ENCODE measurements around the gene NRL. TPM values are rescaled to one million over a fixed set of nuclear protein-coding genes. Genes with fewer than 3 reads are reported as not detected.

Gene NRL
- polyA plus RNA-seq, 2 donors, result 0.86 to 1.4 TPM

- WGBS, 2 donors, result 7 to 10% methylated on average over 9 of the region's 9 CpGs
- Histone ChIP-seq H3K27ac (ENCODE audit: low read depth in 2 of 2, low read length in 1 of 2) (peak overlapping the region; percentile 92 to 97), H3K4me1 (ENCODE audit: control insufficient read depth in 2 of 2, insufficient read depth in 2 of 2, low read length in 1 of 2) (peaks cover 0 to 14% of the 10 kb centered on the region in 2 donors), H3K9me3 (ENCODE audit: control insufficient read depth in 2 of 2, insufficient read depth in 1 of 2, low read depth in 1 of 2, low read length in 1 of 2) (no peaks in the 10 kb centered on the region), H3K4me3 (ENCODE audit: low read depth in 1 of 2, low read length in 2 of 2) (peak overlapping the region; percentile 87 to 93), H3K36me3 (ENCODE audit: control insufficient read depth in 2 of 2, insufficient read depth in 2 of 2, low read length in 1 of 2) (peaks cover 0 to 18% of the 10 kb centered on the region in 2 donors), H3K27me3 (ENCODE audit: control insufficient read depth in 1 of 2, insufficient read depth in 2 of 2, low read length in 2 of 2) (no peaks in the 10 kb centered on the region)
These were observed 31.1 kb upstream of the NRL start for GRCh38 chr14:24145690-24146452.

GRCh38 chr14:24145219-24145618 is 30.5 kb upstream of the NRL start:
- Histone ChIP-seq H3K4me3 (ENCODE audit: low read depth in 1 of 2, low read length in 2 of 2) (no peak overlapping the region), H3K4me1 (ENCODE audit: control insufficient read depth in 2 of 2, insufficient read depth in 2 of 2, low read length in 1 of 2) (peaks cover 0 to 14% of the 10 kb centered on the region in 2 donors), H3K27ac (ENCODE audit: low read depth in 2 of 2, low read length in 1 of 2) (no peak overlapping the region), H3K27me3 (ENCODE audit: control insufficient read depth in 1 of 2, insufficient read depth in 2 of 2, low read length in 2 of 2) (no peaks in the 10 kb centered on the region), H3K36me3 (ENCODE audit: control insufficient read depth in 2 of 2, insufficient read depth in 2 of 2, low read length in 1 of 2) (peaks cover 0 to 11% of the 10 kb centered on the region in 2 donors), H3K9me3 (ENCODE audit: control insufficient read depth in 2 of 2, insufficient read depth in 1 of 2, low read depth in 1 of 2, low read length in 1 of 2) (no peaks in the 10 kb centered on the region)
- WGBS, 2 donors, result 88 to 91% methylated on average over 2 of the region's 2 CpGs

GRCh38 chr14:24144451-24144850 is 29.7 kb upstream of the NRL start:
- peaks cover 2 to 15% of the 10 kb centered on the region in 2 donors for H3K4me1 ChIP-seq (ENCODE audit: control insufficient read depth in 2 of 2, insufficient read depth in 2 of 2, low read length in 1 of 2)
- no peak overlapping the region for H3K4me3 ChIP-seq (ENCODE audit: low read depth in 1 of 2, low read length in 2 of 2)
- no peak overlapping the region for H3K27ac ChIP-seq (ENCODE audit: low read depth in 2 of 2, low read length in 1 of 2)
- H3K9me3 ChIP-seq (ENCODE audit: control insufficient read depth in 2 of 2, insufficient read depth in 1 of 2, low read depth in 1 of 2, low read length in 1 of 2), result no peaks in the 10 kb centered on the region
- H3K36me3 ChIP-seq (ENCODE audit: control insufficient read depth in 2 of 2, insufficient read depth in 2 of 2, low read length in 1 of 2), result peaks cover 0 to 9% of the 10 kb centered on the region in 2 donors
- H3K27me3 ChIP-seq (ENCODE audit: control insufficient read depth in 1 of 2, insufficient read depth in 2 of 2, low read length in 2 of 2), result no peaks in the 10 kb centered on the region
- WGBS, 2 donors, result 85 to 88% methylated on average over 1 of the region's 1 CpG

- Histone ChIP-seq H3K36me3 (ENCODE audit: control insufficient read depth in 2 of 2, insufficient read depth in 2 of 2, low read length in 1 of 2) (peaks cover 3 to 10% of the 10 kb centered on the region in 2 donors), H3K4me3 (ENCODE audit: low read depth in 1 of 2, low read length in 2 of 2) (no peak overlapping the region), H3K4me1 (ENCODE audit: control insufficient read depth in 2 of 2, insufficient read depth in 2 of 2, low read length in 1 of 2) (peaks cover 8 to 14% of the 10 kb centered on the region in 2 donors), H3K9me3 (ENCODE audit: control insufficient read depth in 2 of 2, insufficient read depth in 1 of 2, low read depth in 1 of 2, low read length in 1 of 2) (no peaks in the 10 kb centered on the region), H3K27ac (ENCODE audit: low read depth in 2 of 2, low read length in 1 of 2) (no peak overlapping the region), H3K27me3 (ENCODE audit: control insufficient read depth in 1 of 2, insufficient read depth in 2 of 2, low read length in 2 of 2) (no peaks in the 10 kb centered on the region)
- 84 to 87% methylated on average over 2 of the region's 2 CpGs for WGBS, 2 donors
These were observed 28.8 kb upstream of the NRL start for GRCh38 chr14:24143511-24143910.

- H3K9me3 ChIP-seq (ENCODE audit: control insufficient read depth in 2 of 2, insufficient read depth in 1 of 2, low read depth in 1 of 2, low read length in 1 of 2), result no peaks in the 10 kb centered on the region
- peaks cover 8 to 21% of the 10 kb centered on the region in 2 donors for H3K4me1 ChIP-seq (ENCODE audit: control insufficient read depth in 2 of 2, insufficient read depth in 2 of 2, low read length in 1 of 2)
- H3K36me3 ChIP-seq (ENCODE audit: control insufficient read depth in 2 of 2, insufficient read depth in 2 of 2, low read length in 1 of 2), result peaks cover 3 to 21% of the 10 kb centered on the region in 2 donors
- H3K27ac ChIP-seq (ENCODE audit: low read depth in 2 of 2, low read length in 1 of 2), result peak within 1 kb of the TSS; percentile 97
- H3K4me3 ChIP-seq (ENCODE audit: low read depth in 1 of 2, low read length in 2 of 2), result peak within 1 kb of the TSS; percentile 63 to 85
- WGBS, 2 donors, result 0% methylated on average over 65 of the region's 65 CpGs
- no peaks in the 10 kb centered on the region for H3K27me3 ChIP-seq (ENCODE audit: control insufficient read depth in 1 of 2, insufficient read depth in 2 of 2, low read length in 2 of 2)
These were observed 26.5 kb upstream of the NRL start, which contains the start of gene EMC9 for GRCh38 chr14:24141097-24141880. Gene EMC9, minus strand, starts transcription at chr14:24141591. Its CDS starts 287 bp downstream, at chr14:24141304.

GRCh38 chr14:24139272-24139934 is 24.7 kb upstream of the NRL start:
- Histone ChIP-seq H3K36me3 (ENCODE audit: control insufficient read depth in 2 of 2, insufficient read depth in 2 of 2, low read length in 1 of 2) (peaks cover 3 to 18% of the 10 kb centered on the region in 2 donors), H3K27me3 (ENCODE audit: control insufficient read depth in 1 of 2, insufficient read depth in 2 of 2, low read length in 2 of 2) (no peaks in the 10 kb centered on the region), H3K9me3 (ENCODE audit: control insufficient read depth in 2 of 2, insufficient read depth in 1 of 2, low read depth in 1 of 2, low read length in 1 of 2) (no peaks in the 10 kb centered on the region), H3K27ac (ENCODE audit: low read depth in 2 of 2, low read length in 1 of 2) (no peak overlapping the region), H3K4me3 (ENCODE audit: low read depth in 1 of 2, low read length in 2 of 2) (no peak overlapping the region), H3K4me1 (ENCODE audit: control insufficient read depth in 2 of 2, insufficient read depth in 2 of 2, low read length in 1 of 2) (peaks cover 8 to 15% of the 10 kb centered on the region in 2 donors)
- 72 to 81% methylated on average over 9 of the region's 9 CpGs for WGBS, 2 donors

- Histone ChIP-seq H3K36me3 (ENCODE audit: control insufficient read depth in 2 of 2, insufficient read depth in 2 of 2, low read length in 1 of 2) (peaks cover 3 to 14% of the 10 kb centered on the region in 2 donors), H3K4me3 (ENCODE audit: low read depth in 1 of 2, low read length in 2 of 2) (no peak overlapping the region), H3K27me3 (ENCODE audit: control insufficient read depth in 1 of 2, insufficient read depth in 2 of 2, low read length in 2 of 2) (no peaks in the 10 kb centered on the region), H3K9me3 (ENCODE audit: control insufficient read depth in 2 of 2, insufficient read depth in 1 of 2, low read depth in 1 of 2, low read length in 1 of 2) (no peaks in the 10 kb centered on the region), H3K27ac (ENCODE audit: low read depth in 2 of 2, low read length in 1 of 2) (no peak overlapping the region), H3K4me1 (ENCODE audit: control insufficient read depth in 2 of 2, insufficient read depth in 2 of 2, low read length in 1 of 2) (peaks cover 8 to 15% of the 10 kb centered on the region in 2 donors)
- WGBS, 2 donors, result 80 to 81% methylated on average over 13 of the region's 13 CpGs
These were observed 23.9 kb upstream of the NRL start for GRCh38 chr14:24138396-24139271.

- Histone ChIP-seq H3K27ac (ENCODE audit: low read depth in 2 of 2, low read length in 1 of 2) (peak overlapping the region in 1 of 2 donors; percentile 87), H3K27me3 (ENCODE audit: control insufficient read depth in 1 of 2, insufficient read depth in 2 of 2, low read length in 2 of 2) (no peaks in the 10 kb centered on the region), H3K9me3 (ENCODE audit: control insufficient read depth in 2 of 2, insufficient read depth in 1 of 2, low read depth in 1 of 2, low read length in 1 of 2) (no peaks in the 10 kb centered on the region), H3K4me3 (ENCODE audit: low read depth in 1 of 2, low read length in 2 of 2) (no peak overlapping the region), H3K4me1 (ENCODE audit: control insufficient read depth in 2 of 2, insufficient read depth in 2 of 2, low read length in 1 of 2) (peaks cover 8 to 15% of the 10 kb centered on the region in 2 donors), H3K36me3 (ENCODE audit: control insufficient read depth in 2 of 2, insufficient read depth in 2 of 2, low read length in 1 of 2) (peaks cover 3 to 14% of the 10 kb centered on the region in 2 donors)
- 79 to 87% methylated on average over 8 of the region's 8 CpGs for WGBS, 2 donors
These were observed 23.0 kb upstream of the NRL start for GRCh38 chr14:24137529-24138395.
